Panc1 (cell line): Measurements from ENCODE around the gene LARP4B. TPM values are rescaled to one million over a fixed set of nuclear protein-coding genes. Genes with fewer than 3 reads are reported as not detected.

Experiments
- ATAC-seq: fragments of 200-7000 bp; cut with Tn5 transposase; 2 replicates; pipeline ENCODE4 v1.9.1; 2020; ENCODE audit warnings: mild to moderate bottlenecking, moderate library complexity
- BruUV-seq: library from RNA; stranded (reverse); fragments of 400-500 nt; replicated peaks from 2 replicates; lab custom pipeline; 2021; lab: Mats Ljungman, UMichigan
- CTCF ChIA-PET: fragments of 300-600 bp; sonication (Branson Sonifier 250); formaldehyde crosslinking; loops from one replicate; lab custom pipeline; 2022; ENCODE audit warnings: antibody characterized with exemption; lab: Charles Lee
- POLR2A ChIA-PET: fragments of 300-600 bp; sonication (Branson Sonifier 250); formaldehyde crosslinking; loops from one replicate; lab custom pipeline; 2022; ENCODE audit warnings: antibody characterized with exemption; lab: Charles Lee
- DNase-seq: peaks from one replicate; pipeline ENCODE4 v3.0.0-alpha.2; 2010; ENCODE audit warnings: low read depth, low spot score
- H3K27ac ChIP-seq: 2 replicates; pipeline ENCODE4 v1.5.1; 2011; ENCODE audit warnings: mild to moderate bottlenecking, low read length, inconsistent platforms
- H3K27me3 ChIP-seq: fragments of 200-500 bp; sonication (Bioruptor generic); 2 replicates; pipeline ENCODE4 v1.6.0; 2014; ENCODE audit warnings: low read length, inconsistent platforms; ENCODE audit not compliant: control insufficient read depth, insufficient read depth
- H3K36me3 ChIP-seq: fragments of 200-500 bp; sonication (Bioruptor generic); 2 replicates; pipeline ENCODE4 v1.5.1; 2014; ENCODE audit warnings: inconsistent platforms, mild to moderate bottlenecking, low read length, moderate library complexity; ENCODE audit not compliant: control insufficient read depth, insufficient read depth
- H3K4me1 ChIP-seq: 2 replicates; pipeline ENCODE4 v1.5.1; 2011; ENCODE audit warnings: inconsistent platforms, mild to moderate bottlenecking, low read length, moderate library complexity; ENCODE audit not compliant: control insufficient read depth, insufficient read depth
- H3K4me3 ChIP-seq, 2 experiments: 2 replicates each; pipeline ENCODE4 v1.5.1; 2011 to 2012; ENCODE audit warnings: low read depth in 2 of 2, low read length in 2 of 2, mild to moderate bottlenecking in 2 of 2, inconsistent platforms in 1 of 2, moderate library complexity in 1 of 2
- H3K9me3 ChIP-seq: fragments of 200-500 bp; sonication (Bioruptor generic); 2 replicates; pipeline ENCODE4 v1.5.1; 2014; ENCODE audit warnings: low read depth, mild to moderate bottlenecking, inconsistent platforms, low read length, moderate library complexity; ENCODE audit not compliant: control insufficient read depth, insufficient read depth
- CTCF ChIP-seq: fragments of 450-650 bp; IDR thresholded peaks from 2 replicates; pipeline ENCODE4 v1.5.1; 2017; ENCODE audit warnings: mild to moderate bottlenecking
- POLR2AphosphoS5 ChIP-seq: IDR thresholded peaks from 2 replicates; pipeline ENCODE4 v1.6.1; 2012; ENCODE audit warnings: mild to moderate bottlenecking, low read depth, low read length, moderate library complexity
- REST ChIP-seq, 2 experiments: IDR thresholded peaks; 2 replicates each; pipeline ENCODE4 v1.6.1; 2011 to 2012; ENCODE audit warnings: low read depth in 2 of 2, control low read depth in 1 of 2, low read length in 1 of 2, mild to moderate bottlenecking in 1 of 2, moderate library complexity in 1 of 2; ENCODE audit not compliant: insufficient read depth in 1 of 2
- SIN3A ChIP-seq: IDR thresholded peaks from 2 replicates; pipeline ENCODE4 v1.6.1; 2012; ENCODE audit warnings: low read depth, mild to moderate bottlenecking, low read length, moderate library complexity, borderline replicate concordance; ENCODE audit not compliant: insufficient read depth
- TCF7L2 ChIP-seq: IDR thresholded peaks from 2 replicates; pipeline ENCODE4 v1.6.1; 2011; ENCODE audit warnings: mild to moderate bottlenecking, low read depth, low read length, inconsistent platforms
- in situ Hi-C: cut with HindIII; loops from 2 replicates; pipeline ENCODE4 v1.10.0; 2016; ENCODE audit warnings: low sequenced_read_pairs, low pct_unique_long_range_greater_than_20kb
- intact Hi-C: fragments of 100-400 bp; cut with micrococcal nuclease; formaldehyde crosslinking; loops from one replicate; pipeline ENCODE4 v1.10.0; 2022; ENCODE audit not compliant: unreplicated experiment
- total RNA-seq: library from RNA; stranded (reverse); gene quantifications from one replicate; pipeline ENCODE4 v1.2.1, GENCODE V29; 2021; ENCODE audit not compliant: unreplicated experiment

The LARP4B gene
- total RNA-seq, 1 experiment from 2014 or later = 87.0 TPM

- ChIA-PET CTCF (no interaction called here), POLR2A (no interaction called here)
- no peaks in the 10 kb centered on the region for H3K9me3 ChIP-seq
- H3K27ac ChIP-seq = no peak overlapping the region
- TF ChIP-seq POLR2AphosphoS5 = no peak
- TF ChIP-seq CTCF = no peak
- no peak for TF ChIP-seq TCF7L2
- TF ChIP-seq SIN3A = no peak
- TF ChIP-seq REST (IDR thresholded peaks at IDR 0.05; ENCODE audit: insufficient read depth in 1 of 2, low read depth in 2 of 2, low read length in 1 of 2) = no peak
- no TSS peak for BruUV-seq
- no peaks in the 10 kb centered on the region for H3K4me1 ChIP-seq
- H3K4me3 ChIP-seq = no peak overlapping the region
- peaks cover 15% of the 10 kb centered on the region for H3K36me3 ChIP-seq
- ATAC-seq (no peak), DNase-seq (no peak)
- intact Hi-C loops (no loop called here), in situ Hi-C loops (no loop called here)
- no peaks in the 10 kb centered on the region for H3K27me3 ChIP-seq
Observed at GRCh38 chr10:813286-813685, 118.2 kb downstream of the LARP4B start.

- H3K4me1 ChIP-seq = no peaks in the 10 kb centered on the region
- ATAC-seq = no peak
- no peaks in the 10 kb centered on the region for H3K9me3 ChIP-seq
- TF ChIP-seq SIN3A = no peak
- no peak for TF ChIP-seq REST (IDR thresholded peaks at IDR 0.05; ENCODE audit: insufficient read depth in 1 of 2, low read depth in 2 of 2, low read length in 1 of 2)
- TF ChIP-seq POLR2AphosphoS5 = no peak
- TF ChIP-seq TCF7L2 = no peak
- TF ChIP-seq CTCF = no peak
- BruUV-seq = no TSS peak
- no peak overlapping the region for H3K27ac ChIP-seq
- CTCF ChIA-PET = no interaction called here
- intact Hi-C loops = no loop called here
- H3K27me3 ChIP-seq = no peaks in the 10 kb centered on the region
- no peak for DNase-seq
- no peak overlapping the region for H3K4me3 ChIP-seq
- POLR2A ChIA-PET = no interaction called here
- H3K36me3 ChIP-seq = peaks cover 17% of the 10 kb centered on the region
- in situ Hi-C loops = no loop called here
Observed at GRCh38 chr10:812787-813186, 118.7 kb downstream of the LARP4B start.
